ENCODE measurements around the gene NRG3.

DNA sequence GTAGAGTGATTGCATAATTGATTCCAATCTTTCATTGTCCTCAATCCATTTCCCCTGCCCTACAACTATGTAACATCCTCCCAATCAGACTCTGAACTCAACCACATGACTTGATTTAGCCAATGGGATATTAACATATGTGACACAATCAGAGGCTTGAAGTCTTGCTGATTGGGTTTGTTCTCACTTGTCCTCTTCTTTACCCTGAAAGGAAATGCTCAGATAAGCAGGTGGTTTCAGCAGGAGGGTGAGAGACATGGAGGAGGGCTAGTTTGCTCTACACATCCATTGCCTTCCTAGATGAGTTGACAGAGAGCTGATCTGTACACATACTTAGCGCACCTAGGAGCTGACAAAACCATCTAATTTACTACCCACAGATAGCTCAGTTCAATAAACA is 669.4 kb downstream of the NRG3 start:
- TF ChIP-seq SP1 (IDR thresholded peaks at IDR 0.05; ENCODE audit: low read depth, low read length): no peak
- TF ChIP-seq, protein P1, sequence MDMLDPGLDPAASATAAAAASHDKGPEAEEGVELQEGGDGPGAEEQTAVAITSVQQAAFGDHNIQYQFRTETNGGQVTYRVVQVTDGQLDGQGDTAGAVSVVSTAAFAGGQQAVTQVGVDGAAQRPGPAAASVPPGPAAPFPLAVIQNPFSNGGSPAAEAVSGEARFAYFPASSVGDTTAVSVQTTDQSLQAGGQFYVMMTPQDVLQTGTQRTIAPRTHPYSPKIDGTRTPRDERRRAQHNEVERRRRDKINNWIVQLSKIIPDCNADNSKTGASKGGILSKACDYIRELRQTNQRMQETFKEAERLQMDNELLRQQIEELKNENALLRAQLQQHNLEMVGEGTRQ (IDR thresholded peaks at IDR 0.05; ENCODE audit: low read length): no peak
- TF ChIP-seq, protein P2, sequence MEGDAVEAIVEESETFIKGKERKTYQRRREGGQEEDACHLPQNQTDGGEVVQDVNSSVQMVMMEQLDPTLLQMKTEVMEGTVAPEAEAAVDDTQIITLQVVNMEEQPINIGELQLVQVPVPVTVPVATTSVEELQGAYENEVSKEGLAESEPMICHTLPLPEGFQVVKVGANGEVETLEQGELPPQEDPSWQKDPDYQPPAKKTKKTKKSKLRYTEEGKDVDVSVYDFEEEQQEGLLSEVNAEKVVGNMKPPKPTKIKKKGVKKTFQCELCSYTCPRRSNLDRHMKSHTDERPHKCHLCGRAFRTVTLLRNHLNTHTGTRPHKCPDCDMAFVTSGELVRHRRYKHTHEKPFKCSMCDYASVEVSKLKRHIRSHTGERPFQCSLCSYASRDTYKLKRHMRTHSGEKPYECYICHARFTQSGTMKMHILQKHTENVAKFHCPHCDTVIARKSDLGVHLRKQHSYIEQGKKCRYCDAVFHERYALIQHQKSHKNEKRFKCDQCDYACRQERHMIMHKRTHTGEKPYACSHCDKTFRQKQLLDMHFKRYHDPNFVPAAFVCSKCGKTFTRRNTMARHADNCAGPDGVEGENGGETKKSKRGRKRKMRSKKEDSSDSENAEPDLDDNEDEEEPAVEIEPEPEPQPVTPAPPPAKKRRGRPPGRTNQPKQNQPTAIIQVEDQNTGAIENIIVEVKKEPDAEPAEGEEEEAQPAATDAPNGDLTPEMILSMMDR (IDR thresholded peaks at IDR 0.05; ENCODE audit: control extremely low read depth in 1 of 3, insufficient read depth in 1 of 3, low read depth in 1 of 3, low read length in 3 of 3): no peak
- no peak for TF ChIP-seq SP2 (IDR thresholded peaks at IDR 0.05; ENCODE audit: low read length)
- no peak for TF ChIP-seq POLR2A (IDR thresholded peaks at IDR 0.05; ENCODE audit: control extremely low read depth in 1 of 2, low read depth in 2 of 2, low read length in 2 of 2)
- TF ChIP-seq EZH2 (IDR thresholded peaks at IDR 0.05; ENCODE audit: low read depth, low read length, severe bottlenecking): no peak
- TF ChIP-seq, protein P3, sequence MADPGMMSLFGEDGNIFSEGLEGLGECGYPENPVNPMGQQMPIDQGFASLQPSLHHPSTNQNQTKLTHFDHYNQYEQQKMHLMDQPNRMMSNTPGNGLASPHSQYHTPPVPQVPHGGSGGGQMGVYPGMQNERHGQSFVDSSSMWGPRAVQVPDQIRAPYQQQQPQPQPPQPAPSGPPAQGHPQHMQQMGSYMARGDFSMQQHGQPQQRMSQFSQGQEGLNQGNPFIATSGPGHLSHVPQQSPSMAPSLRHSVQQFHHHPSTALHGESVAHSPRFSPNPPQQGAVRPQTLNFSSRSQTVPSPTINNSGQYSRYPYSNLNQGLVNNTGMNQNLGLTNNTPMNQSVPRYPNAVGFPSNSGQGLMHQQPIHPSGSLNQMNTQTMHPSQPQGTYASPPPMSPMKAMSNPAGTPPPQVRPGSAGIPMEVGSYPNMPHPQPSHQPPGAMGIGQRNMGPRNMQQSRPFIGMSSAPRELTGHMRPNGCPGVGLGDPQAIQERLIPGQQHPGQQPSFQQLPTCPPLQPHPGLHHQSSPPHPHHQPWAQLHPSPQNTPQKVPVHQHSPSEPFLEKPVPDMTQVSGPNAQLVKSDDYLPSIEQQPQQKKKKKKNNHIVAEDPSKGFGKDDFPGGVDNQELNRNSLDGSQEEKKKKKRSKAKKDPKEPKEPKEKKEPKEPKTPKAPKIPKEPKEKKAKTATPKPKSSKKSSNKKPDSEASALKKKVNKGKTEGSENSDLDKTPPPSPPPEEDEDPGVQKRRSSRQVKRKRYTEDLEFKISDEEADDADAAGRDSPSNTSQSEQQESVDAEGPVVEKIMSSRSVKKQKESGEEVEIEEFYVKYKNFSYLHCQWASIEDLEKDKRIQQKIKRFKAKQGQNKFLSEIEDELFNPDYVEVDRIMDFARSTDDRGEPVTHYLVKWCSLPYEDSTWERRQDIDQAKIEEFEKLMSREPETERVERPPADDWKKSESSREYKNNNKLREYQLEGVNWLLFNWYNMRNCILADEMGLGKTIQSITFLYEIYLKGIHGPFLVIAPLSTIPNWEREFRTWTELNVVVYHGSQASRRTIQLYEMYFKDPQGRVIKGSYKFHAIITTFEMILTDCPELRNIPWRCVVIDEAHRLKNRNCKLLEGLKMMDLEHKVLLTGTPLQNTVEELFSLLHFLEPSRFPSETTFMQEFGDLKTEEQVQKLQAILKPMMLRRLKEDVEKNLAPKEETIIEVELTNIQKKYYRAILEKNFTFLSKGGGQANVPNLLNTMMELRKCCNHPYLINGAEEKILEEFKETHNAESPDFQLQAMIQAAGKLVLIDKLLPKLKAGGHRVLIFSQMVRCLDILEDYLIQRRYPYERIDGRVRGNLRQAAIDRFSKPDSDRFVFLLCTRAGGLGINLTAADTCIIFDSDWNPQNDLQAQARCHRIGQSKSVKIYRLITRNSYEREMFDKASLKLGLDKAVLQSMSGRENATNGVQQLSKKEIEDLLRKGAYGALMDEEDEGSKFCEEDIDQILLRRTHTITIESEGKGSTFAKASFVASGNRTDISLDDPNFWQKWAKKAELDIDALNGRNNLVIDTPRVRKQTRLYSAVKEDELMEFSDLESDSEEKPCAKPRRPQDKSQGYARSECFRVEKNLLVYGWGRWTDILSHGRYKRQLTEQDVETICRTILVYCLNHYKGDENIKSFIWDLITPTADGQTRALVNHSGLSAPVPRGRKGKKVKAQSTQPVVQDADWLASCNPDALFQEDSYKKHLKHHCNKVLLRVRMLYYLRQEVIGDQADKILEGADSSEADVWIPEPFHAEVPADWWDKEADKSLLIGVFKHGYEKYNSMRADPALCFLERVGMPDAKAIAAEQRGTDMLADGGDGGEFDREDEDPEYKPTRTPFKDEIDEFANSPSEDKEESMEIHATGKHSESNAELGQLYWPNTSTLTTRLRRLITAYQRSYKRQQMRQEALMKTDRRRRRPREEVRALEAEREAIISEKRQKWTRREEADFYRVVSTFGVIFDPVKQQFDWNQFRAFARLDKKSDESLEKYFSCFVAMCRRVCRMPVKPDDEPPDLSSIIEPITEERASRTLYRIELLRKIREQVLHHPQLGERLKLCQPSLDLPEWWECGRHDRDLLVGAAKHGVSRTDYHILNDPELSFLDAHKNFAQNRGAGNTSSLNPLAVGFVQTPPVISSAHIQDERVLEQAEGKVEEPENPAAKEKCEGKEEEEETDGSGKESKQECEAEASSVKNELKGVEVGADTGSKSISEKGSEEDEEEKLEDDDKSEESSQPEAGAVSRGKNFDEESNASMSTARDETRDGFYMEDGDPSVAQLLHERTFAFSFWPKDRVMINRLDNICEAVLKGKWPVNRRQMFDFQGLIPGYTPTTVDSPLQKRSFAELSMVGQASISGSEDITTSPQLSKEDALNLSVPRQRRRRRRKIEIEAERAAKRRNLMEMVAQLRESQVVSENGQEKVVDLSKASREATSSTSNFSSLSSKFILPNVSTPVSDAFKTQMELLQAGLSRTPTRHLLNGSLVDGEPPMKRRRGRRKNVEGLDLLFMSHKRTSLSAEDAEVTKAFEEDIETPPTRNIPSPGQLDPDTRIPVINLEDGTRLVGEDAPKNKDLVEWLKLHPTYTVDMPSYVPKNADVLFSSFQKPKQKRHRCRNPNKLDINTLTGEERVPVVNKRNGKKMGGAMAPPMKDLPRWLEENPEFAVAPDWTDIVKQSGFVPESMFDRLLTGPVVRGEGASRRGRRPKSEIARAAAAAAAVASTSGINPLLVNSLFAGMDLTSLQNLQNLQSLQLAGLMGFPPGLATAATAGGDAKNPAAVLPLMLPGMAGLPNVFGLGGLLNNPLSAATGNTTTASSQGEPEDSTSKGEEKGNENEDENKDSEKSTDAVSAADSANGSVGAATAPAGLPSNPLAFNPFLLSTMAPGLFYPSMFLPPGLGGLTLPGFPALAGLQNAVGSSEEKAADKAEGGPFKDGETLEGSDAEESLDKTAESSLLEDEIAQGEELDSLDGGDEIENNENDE (IDR thresholded peaks at IDR 0.05; ENCODE audit: insufficient replicate concordance, low read length): no peak
- TF ChIP-seq RFX5 (IDR thresholded peaks at IDR 0.05; ENCODE audit: borderline replicate concordance, low read depth, low read length): no peak
- TF ChIP-seq, protein P4, sequence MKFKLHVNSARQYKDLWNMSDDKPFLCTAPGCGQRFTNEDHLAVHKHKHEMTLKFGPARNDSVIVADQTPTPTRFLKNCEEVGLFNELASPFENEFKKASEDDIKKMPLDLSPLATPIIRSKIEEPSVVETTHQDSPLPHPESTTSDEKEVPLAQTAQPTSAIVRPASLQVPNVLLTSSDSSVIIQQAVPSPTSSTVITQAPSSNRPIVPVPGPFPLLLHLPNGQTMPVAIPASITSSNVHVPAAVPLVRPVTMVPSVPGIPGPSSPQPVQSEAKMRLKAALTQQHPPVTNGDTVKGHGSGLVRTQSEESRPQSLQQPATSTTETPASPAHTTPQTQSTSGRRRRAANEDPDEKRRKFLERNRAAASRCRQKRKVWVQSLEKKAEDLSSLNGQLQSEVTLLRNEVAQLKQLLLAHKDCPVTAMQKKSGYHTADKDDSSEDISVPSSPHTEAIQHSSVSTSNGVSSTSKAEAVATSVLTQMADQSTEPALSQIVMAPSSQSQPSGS (IDR thresholded peaks at IDR 0.05; ENCODE audit: low read length): no peak
